HG02840 (cell line): ENCODE measurements around the gene ONECUT2.

Experiments
- ATAC-seq: cut with Tn5 transposase; IDR thresholded peaks from one replicate; pipeline ENCODE4 v1.9.1; 2021; ENCODE audit warnings: mild to moderate bottlenecking, moderate library complexity, moderate number of reproducible peaks; ENCODE audit not compliant: unreplicated experiment, low FRiP score

The ONECUT2 gene

DNA sequence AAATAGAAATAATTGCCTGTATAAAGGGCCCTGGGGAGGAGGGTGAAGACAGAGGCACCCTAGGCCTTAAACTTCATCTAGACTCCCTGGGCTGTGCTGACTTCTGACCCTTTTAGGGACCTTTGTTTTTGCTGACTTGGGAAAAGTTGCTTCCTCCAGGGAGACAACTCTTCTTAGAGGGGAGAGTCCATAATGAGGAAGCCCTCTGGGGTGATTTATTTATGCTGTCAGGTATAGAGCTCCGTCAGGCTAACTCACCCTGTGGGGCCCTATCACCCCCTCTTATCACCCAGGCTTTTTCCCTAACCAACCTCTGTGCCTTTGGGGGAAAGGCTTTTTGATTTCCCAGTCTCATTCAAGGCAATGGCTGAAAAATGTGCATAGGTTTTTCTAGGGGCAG, 8.1 kb downstream of the ONECUT2 start:
- no peak for ATAC-seq

DNA sequence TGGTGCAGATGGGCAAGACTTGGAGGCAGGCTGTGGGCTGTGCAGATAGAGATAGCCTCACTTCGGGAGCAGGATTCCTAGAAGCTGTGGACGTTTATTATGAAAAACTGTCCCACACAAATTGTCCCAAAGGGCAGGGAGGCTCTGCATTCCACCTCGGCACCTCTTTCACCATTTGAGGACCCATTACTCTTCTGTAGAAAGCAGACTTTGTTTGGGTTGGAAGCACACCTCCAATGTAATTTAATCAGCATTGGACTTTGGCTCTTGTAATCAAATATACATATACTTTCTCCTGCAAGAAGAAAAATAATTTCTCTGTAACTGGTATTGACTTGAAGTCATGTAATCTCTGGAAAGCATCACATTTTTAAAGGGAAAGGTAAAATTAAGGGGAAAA, 8.5 kb downstream of the ONECUT2 start:
- no peak for ATAC-seq

DNA sequence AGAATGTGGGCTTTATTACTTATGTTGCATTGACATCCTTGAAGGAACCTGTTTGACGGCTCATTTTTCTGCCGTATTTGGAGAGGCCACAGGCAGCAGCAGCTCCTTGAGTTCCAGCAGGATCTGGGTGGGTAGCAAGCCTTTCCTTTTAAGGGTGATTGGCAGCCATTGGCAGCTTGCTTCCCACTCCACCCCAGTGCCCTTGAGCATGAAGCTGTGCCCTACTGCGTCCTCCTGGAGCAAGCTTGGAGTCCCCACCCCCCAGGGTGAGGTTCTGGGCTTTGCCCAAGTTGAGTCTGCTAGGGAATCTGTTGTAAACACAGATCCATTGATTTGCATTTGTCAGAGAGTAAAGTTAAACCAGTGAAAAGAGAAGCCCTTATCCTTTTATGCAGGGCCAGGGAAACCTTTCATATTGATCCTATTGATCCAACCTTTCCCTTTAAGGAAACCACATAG, 9.2 kb downstream of the ONECUT2 start:
- no peak for ATAC-seq

DNA sequence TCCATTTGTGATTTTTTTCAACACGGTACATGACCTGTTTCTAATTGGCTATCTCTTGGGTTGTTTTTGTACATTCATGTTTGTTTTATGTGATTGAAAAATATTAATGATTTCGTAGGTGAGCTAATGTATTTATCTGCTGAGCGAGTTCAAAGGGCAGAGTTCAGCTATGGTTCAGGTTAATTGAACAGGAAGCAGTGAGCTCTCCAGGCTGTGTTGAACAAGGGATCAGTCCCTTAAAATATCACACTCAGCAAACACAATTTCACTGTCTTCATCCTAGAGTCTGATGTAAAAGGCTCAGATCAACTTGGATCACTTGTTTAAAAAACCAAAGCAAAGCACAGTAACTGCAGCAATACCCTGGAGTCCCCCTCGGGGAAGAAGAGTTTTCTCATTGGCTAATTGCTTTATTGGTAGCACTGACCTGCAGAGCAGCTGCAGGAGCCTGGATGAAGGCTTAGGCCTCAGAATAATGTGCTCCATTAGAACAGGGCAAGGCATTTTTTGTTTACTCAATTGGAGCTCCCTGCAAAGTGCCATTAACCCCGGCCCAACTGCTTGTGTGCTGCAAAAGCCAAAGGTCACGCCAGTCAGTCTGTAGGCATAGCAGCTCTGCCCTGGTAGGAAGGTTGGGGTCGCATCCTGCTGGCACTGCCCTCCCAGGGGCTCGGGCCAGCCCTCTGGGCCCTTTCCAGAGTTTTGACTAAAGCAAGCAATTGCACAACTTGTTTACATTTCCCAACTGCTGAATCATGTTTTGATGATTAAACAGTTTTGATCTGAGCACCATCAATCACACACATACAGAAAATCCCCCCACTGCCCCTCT, 10.5 kb downstream of the ONECUT2 start:
- no peak for ATAC-seq

DNA sequence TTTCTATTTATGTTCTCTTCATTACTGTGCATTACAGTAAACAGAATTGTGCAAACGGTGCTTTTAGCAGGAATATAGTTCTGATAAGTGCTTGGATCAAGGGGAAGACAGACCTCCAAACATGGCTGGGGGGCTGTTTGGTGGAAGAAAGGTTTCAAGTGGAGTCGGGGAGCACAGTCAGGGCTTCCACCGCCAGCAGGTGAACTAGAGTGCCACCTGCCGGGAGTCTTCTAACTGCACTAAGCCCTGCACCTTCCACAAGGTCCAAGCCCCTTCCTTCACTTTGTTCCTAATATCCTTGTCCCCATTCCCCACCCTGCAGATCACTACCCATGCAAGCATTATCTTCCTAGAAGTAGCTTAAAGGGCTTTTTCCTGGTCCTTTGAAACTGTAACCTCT, 11.1 kb downstream of the ONECUT2 start:
- no peak for ATAC-seq

DNA sequence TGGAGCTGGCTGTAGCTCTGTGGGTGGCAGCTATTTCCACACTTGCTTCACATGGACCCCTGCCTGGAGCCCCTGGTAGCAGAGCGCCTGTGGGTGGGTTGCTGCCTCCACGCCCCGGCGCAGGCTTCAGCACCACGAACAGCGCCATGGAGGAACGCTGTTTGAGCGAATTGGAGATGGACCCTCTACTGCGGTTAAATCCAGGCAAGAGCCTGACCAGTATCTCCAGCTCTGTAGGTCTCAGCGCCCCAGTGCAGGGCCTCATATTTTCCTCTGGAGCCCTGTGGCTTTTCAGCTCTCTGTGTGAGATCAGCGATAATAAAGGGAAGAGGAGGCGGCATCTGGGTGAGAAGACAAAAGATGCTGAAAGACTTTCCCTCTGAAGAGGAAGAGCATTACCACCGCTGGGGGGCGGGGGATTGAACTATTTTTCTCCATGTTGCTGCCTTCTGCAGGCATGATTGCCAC, 12.0 kb downstream of the ONECUT2 start:
- no peak for ATAC-seq

DNA sequence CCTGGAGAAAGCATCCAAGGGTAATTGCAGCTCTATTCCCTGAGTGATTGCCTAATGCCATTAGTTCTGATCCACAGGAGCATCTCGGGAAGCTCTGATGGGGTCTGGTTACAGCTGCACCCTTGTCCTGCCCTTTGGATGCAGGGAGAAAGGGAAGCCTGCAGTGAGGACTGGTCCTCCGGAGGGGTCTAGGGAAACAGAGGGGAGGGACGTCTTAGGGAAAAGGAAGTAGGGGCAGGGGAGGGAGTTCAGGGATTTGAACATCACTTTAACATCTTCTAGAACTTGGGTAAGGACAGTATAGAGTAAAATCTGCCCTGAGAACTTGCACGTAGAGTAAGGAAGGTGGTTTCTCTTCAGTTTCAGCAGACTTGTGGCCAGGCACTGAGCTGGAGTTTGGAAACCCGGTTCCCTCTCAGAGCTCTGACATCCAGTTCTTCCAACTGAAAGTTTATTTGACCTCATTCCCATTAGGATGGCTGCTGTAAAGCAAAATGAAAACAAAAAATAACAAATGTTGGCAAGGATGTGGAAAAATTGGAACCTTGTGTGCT, 20.5 kb downstream of the ONECUT2 start:
- ATAC-seq, result no peak

DNA sequence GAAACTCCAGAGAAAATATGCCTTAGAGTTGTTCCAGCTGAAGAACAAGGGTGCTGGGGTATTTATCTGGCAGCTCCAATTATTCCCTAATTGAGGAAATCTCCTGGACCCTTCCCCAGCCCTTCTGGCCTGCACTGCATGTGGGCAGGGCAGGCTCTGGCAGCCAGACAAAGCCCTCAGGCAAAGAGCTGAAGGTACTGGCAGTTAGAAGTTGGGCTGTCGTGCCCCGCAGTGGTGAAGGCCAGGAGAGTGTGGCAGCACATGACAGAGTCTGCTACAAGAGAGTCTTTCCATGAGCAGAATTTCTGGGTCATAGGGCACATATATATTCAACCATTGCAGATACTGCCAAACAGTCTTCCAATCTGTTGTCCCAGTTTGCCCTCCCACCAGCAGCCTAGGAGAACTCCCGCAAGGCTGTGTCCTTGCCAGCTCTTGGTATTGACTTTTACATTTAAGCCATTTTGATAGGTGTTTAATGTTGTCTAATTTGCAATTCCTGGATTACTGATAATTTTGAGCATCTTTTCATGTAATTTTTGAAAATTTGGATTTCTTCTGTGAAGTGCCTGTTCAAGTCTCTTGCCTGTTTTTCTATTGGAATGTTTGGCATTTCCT, 26.6 kb downstream of the ONECUT2 start:
- no peak for ATAC-seq

DNA sequence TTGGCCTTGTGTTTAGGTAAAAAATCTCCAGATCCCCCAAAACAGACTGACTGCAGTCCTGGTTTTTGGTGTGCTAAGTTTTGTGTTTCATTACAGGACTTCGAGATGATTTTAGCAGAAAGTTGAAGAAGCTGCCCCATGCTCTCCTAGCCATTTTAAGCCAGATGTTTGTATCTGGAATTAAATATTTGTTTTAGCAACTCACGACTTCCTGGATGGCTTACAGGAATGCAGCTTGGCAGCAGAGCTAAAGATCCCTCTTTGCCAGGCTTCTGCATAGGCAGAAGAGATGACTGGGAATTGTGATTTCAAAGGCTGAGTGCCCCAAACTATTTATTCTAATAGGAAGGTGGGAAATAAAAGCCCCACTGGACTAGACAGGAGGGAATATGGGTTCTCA, 31.1 kb downstream of the ONECUT2 start:
- ATAC-seq, result no peak

DNA sequence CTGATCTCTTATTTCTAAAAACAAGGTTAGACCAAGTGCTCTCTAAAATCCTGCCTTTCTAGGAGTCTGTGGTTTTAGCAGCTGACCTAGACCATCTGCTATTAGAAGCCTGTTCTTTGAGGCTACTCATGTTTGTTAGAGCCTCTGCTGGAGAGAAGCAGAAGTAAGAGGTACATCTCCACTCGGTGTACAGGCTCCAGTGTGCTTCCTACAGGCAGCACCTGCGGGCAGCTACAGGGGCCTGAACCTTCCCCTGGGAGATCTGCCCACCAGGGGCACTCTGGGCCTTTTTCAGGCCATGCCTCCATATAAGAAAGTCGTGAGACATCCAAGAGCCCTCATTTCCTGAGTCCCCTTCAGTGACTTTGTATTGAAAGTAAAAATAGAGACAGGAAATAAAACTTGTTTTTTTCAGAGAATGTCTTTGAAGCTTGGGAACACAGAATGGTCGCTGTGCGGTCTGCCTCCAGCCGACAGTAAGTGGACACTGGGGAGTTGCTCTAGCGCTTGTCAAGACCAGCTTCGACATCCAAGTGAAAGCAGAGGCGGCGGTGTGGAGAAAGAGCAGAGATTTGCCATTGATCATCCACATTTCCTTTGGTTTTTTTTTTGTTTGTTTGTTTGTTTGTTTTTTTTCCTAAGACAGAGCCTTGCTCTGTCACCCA, 31.7 kb downstream of the ONECUT2 start:
- ATAC-seq, result no peak

DNA sequence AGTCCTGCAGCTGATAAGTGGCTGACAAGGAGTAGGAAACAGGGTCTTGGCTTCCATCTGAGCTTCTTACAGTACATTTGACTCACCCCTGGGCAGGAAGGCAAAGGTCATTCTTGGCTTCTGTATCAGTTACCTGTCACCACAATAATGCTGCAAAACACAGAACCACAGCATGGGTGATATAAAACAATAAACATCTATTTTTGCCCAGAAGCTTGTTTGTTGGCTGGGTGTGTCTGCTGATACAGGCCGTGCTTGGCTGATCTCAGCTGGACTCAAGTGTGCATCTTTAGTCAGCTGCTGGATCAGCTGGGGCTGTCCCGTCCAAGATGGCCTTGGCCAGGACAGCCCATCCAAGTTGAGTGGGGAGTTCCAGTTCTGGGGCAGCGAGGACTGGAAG, 34.7 kb downstream of the ONECUT2 start:
- ATAC-seq, result no peak

DNA sequence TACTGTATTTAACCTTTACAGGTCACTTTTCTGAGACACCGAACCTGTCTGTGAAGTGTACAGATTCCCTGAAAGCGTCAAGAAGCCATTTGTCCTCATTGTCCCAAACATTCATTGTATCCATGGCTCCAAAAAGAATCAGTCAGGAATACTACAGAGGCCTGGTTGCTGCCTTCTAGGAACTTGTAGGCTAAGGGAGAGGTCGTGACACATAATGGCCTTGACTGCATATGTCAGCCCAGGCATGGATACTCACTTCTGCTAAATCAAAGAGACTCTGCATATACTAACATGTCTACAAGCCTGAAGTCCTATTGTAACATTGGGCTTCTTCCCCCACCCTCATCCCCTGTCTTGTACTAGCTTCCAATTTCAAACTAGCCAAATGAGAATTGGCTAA, 40.2 kb downstream of the ONECUT2 start:
- no peak for ATAC-seq

DNA sequence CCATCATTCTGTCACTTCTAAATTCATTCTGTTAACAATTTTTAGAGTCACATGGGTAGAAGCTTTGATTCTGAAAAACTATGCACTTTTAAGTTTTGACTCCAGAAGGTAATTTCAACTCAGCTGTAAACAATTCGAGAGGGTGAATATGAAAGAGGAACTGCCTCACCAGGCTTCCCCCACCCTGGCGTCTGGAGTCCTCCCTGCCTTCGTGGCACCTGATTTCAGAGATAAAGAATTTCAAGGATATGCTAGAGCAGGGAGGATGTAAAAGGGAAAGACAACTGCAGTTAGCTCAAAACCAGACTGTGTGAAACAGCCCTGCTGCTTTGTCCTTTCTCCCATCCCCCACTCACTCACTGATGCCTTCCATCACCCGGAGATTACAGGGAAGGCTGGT, 40.7 kb downstream of the ONECUT2 start:
- ATAC-seq, result no peak

DNA sequence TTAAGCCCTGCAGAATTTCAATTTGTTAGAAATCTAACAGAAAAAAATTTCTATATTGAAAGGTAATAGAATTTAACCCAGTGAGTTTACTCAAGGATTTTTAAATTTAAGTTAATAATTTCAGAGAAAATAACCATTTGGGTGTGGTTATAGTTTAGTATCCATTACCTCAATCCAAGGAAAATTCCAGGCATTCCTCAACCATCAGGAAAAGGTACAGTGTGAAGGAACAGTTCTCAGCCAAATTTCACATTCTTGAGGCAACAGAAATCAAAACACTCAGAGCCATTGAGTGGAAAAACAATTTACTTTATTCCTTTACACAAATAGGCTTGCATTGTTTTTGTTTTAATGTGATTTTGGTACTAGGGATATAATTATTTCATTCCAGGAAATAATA, 45.6 kb downstream of the ONECUT2 start:
- no peak for ATAC-seq

DNA sequence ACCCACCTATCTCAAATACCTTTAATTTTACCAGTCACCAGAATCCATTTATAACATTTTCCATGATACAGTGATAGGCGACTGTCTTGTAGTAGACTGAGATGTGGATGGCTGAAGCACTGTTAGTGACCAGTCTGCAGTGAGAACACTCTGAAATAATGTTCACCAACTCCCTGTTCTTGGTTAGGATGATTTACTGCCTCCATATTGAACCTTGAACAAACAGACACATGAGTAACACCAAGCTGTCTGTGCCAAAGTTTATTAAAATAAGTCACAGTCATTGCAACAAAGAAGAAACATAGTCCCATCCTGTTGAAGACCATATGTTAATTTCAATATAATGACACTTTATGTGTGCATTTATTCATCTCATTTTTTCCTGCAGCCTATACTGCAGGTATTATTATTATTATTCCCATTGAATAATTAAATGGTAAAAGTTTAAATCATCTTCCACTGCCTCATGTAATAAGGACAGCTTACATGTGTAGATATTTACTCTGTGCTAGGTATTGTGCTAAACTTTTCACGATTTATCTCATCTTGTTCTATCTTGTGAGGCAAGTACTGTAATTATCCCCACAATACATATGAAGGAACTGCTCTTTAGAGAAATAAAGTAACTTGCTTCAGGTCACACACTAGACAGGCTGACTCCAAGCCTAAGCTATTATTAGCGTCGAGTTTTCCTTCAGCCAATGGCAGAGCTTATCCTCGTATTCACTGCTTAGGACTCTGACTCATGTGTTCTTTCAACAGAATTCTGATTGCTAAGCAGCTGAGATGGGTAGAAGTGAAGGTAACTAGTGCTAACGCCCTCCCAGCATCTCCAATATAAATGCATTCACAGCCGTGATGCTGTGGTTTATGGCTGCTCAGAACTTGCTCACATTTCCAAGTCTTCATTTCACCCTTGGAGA, 62.5 kb downstream of the ONECUT2 start:
- ATAC-seq, result no peak

DNA sequence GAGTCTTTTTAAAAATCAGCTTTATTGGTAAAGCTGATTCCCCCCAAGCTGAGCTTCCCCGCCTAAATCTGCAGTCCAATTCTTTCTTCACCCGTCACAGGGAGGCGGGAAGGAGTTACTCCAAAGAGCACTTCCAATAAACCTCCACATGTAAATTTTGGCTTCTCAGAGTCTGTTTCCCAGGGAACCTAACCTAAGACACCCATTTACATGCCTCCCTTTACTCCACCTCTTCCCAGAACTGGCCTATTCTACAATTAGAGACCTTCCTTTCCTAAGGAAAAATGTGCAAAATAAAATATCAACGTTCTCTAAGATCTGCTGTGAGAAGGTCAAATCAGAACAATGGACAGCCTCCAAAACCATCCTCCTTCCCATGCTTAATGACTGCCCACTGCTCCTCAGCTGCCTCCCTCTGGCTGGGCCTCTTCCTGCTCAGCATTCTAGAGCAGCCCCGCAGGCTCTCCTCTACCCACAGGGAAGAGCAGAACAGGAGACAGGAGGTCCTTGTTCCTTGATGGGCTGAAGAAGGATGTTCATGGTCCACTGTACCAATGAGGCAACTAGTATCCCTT, 63.6 kb downstream of the ONECUT2 start:
- ATAC-seq, result no peak

DNA sequence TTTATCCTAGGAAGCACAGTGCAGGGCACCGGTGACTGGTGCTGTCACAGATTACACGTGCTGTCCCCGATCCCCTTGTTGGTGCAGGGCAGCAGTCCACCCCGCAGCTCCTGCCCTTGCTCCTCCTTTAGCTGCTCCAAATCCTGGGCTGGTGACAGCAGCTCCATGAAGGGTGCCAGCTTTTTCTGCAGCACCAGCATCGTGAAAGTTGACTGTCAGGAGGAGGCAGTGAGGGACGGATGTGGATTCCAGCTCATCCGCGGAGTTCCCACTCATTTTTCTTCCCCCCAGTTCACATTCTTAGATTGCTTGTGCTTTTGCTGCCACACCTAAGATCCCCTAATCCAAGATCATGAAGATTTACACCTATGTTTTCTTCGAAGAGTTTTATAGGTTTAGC, 67.5 kb downstream of the ONECUT2 start:
- ATAC-seq, result no peak

DNA sequence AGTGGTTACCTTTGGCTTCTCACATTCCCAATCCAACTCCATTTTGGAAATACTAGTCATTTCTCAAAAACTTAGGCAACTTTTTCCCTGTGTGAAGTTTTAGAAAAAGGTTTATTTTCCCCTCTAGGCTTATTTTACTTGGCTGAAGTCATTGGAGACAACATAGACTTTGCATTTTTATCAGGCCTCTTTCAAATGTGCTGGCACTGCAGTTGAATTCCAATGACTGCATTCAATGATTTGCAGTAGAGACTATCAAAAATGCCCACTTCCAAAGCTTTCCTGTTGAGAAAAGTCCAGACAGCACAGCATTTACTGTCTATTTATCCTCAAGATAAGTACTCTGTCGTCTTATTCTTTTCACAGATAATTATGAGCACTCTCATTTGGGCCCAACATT, 70.1 kb downstream of the ONECUT2 start:
- ATAC-seq, result no peak

DNA sequence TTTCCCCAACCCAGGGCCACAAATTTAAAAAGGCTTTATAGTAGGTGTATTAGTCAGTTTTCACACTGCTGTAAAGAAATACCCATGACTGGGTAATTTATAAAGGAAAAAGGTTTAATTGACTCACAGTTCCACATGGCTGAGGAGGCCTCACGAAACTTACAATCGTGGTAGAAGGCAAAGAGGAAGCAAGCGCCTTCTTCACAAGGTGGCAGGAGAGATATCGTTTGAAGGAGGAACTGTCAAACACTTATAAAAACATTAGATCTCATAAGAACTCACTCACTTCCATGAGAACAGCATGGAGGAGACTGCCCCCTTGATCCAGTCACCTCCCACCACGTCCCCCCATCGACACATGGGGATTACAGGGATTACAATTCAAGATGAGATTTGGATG, 80.9 kb downstream of the ONECUT2 start:
- no peak for ATAC-seq

DNA sequence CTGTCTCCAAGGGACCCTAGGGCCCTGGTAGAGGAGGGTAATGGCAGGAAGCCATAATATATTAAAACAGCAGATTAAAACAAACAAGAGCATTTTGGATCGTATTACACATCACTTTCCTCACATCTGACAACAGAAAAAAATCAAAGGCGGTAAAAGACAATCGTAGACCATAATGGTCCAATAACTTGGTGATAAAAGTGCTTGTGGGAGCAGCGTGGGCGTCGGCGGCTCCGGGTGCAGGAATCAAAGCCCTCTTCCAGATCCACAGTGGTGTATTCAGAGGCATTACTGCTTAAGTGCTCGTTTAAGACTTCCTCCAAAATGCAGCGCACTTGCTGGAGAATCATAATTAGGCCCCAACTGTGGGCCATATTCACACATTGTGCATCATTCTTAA, 83.4 kb downstream of the ONECUT2 start:
- no peak for ATAC-seq
